HepG2 (cell line): ENCODE data around the gene LRRC27. TPM values are rescaled to one million over a fixed set of nuclear protein-coding genes. Genes with fewer than 3 reads are reported as not detected.
A peak's percentile ranks its signal among the peaks of the same experiment; 100 is the strongest.

Experiments
- AHR ChIP-seq: IDR thresholded peaks from 2 replicates; pipeline ENCODE4 v1.6.1; 2018; ENCODE audit warnings: missing genetic modification reagents, missing compliant biosample characterization
- ARNTL ChIP-seq: sonication (generic); formaldehyde crosslinking; IDR thresholded peaks from 2 replicates; pipeline ENCODE4 v1.4.0; 2020; ENCODE audit warnings: mild to moderate bottlenecking, missing genetic modification reagents
- ATF1 ChIP-seq: IDR thresholded peaks from 2 replicates; pipeline ENCODE4 v1.6.1; 2016; ENCODE audit warnings: mild to moderate bottlenecking, control low read depth
- CREB1 ChIP-seq, 2 experiments: fragments of 450-650 bp in 1 of 2; IDR thresholded peaks; 2 replicates each; pipeline ENCODE4 v1.6.1; 2016 to 2017; ENCODE audit warnings: control low read depth in 1 of 2, mild to moderate bottlenecking in 1 of 2, missing compliant biosample characterization in 1 of 2, missing genetic modification characterization in 1 of 2
- FOXM1 ChIP-seq: sonication (generic); formaldehyde crosslinking; IDR thresholded peaks from 2 replicates; pipeline ENCODE4 v1.5.0; 2020; ENCODE audit warnings: missing genetic modification reagents
- JUNB ChIP-seq: sonication (generic); formaldehyde crosslinking; IDR thresholded peaks from 2 replicates; pipeline ENCODE4 v1.8.0; 2022; ENCODE audit warnings: missing genetic modification reagents, mild to moderate bottlenecking, borderline replicate concordance
- KDM2A ChIP-seq: sonication (generic); formaldehyde crosslinking; IDR thresholded peaks from 2 replicates; pipeline ENCODE4 v1.4.0; 2020; ENCODE audit warnings: low read depth, missing genetic modification reagents, borderline replicate concordance
- MTA1 ChIP-seq: sonication (generic); formaldehyde crosslinking; IDR thresholded peaks from 2 replicates; pipeline ENCODE4 v1.4.0; 2020; ENCODE audit warnings: missing genetic modification reagents, mild to moderate bottlenecking, borderline replicate concordance
- NBN ChIP-seq: fragments of 450-650 bp; conservative IDR thresholded peaks from 2 replicates; pipeline ENCODE4 v1.6.1; 2017
- NCOA1 ChIP-seq: sonication (generic); formaldehyde crosslinking; IDR thresholded peaks from 2 replicates; pipeline ENCODE4 v1.9.0; 2021; ENCODE audit warnings: missing genetic modification reagents
- PAX8 ChIP-seq: sonication (generic); formaldehyde crosslinking; IDR thresholded peaks from 2 replicates; pipeline ENCODE4 v1.8.0; 2022; ENCODE audit warnings: mild to moderate bottlenecking, missing genetic modification reagents, borderline replicate concordance
- PHB2 ChIP-seq: fragments of 450-650 bp; IDR thresholded peaks from 2 replicates; pipeline ENCODE4 v1.6.1; 2018; ENCODE audit not compliant: partially characterized antibody
- POGZ ChIP-seq: sonication (generic); formaldehyde crosslinking; IDR thresholded peaks from 2 replicates; pipeline ENCODE4 v1.4.0; 2020; ENCODE audit warnings: mild to moderate bottlenecking, missing genetic modification reagents
- TBL1XR1 ChIP-seq: fragments of 150-350 bp; IDR thresholded peaks from 2 replicates; pipeline ENCODE4 v1.6.1; 2014; ENCODE audit warnings: borderline replicate concordance, low read length; ENCODE audit not compliant: partially characterized antibody
- ZBTB21 ChIP-seq: sonication (generic); formaldehyde crosslinking; IDR thresholded peaks from 2 replicates; pipeline ENCODE4 v1.4.0; 2020; ENCODE audit warnings: missing genetic modification reagents
- ZFP36 ChIP-seq: fragments of 150-350 bp; IDR thresholded peaks from 2 replicates; pipeline ENCODE4 v1.6.1; 2018; ENCODE audit warnings: borderline replicate concordance, low read length, low read depth; ENCODE audit not compliant: partially characterized antibody
- ZNF225 ChIP-seq: sonication (generic); formaldehyde crosslinking; IDR thresholded peaks from 2 replicates; pipeline ENCODE4 v1.4.0; 2020; ENCODE audit warnings: mild to moderate bottlenecking, missing genetic modification reagents
- ZNF251 ChIP-seq: sonication (generic); formaldehyde crosslinking; IDR thresholded peaks from 2 replicates; pipeline ENCODE4 v1.9.0; 2021; ENCODE audit warnings: mild to moderate bottlenecking, missing genetic modification reagents
- ZNF337 ChIP-seq: sonication (generic); formaldehyde crosslinking; IDR thresholded peaks from 2 replicates; pipeline ENCODE4 v1.5.1; 2020; ENCODE audit warnings: missing genetic modification reagents, low read depth, mild to moderate bottlenecking, borderline replicate concordance
- ZNF567 ChIP-seq: sonication (generic); formaldehyde crosslinking; IDR thresholded peaks from 2 replicates; pipeline ENCODE4 v1.8.1; 2023; ENCODE audit warnings: mild to moderate bottlenecking, missing genetic modification reagents, borderline replicate concordance
- ZNF891 ChIP-seq: sonication (generic); formaldehyde crosslinking; IDR thresholded peaks from 2 replicates; pipeline ENCODE4 v1.5.0; 2020; ENCODE audit warnings: mild to moderate bottlenecking, missing genetic modification reagents
- ZSCAN21 ChIP-seq: sonication (generic); formaldehyde crosslinking; IDR thresholded peaks from 2 replicates; pipeline ENCODE4 v1.8.0; 2022; ENCODE audit warnings: mild to moderate bottlenecking, missing genetic modification reagents, moderate library complexity, borderline replicate concordance
- polyA plus RNA-seq, 8 experiments: library from polyadenylated mRNA; depleted of rRNA in 3 of 8; stranded (reverse) in 7 of 8; unstranded in 1 of 8; fragments of >200 nt; fragmentation: Illumina TruSeq in 4 of 8; extraction: Trizol in 4 of 8; gene quantifications; 2 replicates each; pipeline versions ENCODE4 v1.2.1 to v1.2.3, GENCODE V29; 2011 to 2016; ENCODE audit warnings: low read depth in 4 of 8, missing spikeins in 1 of 8, mixed read lengths in 1 of 8; ENCODE audit not compliant: insufficient read depth in 1 of 8
- total RNA-seq, 5 experiments: library from RNA; depleted of rRNA; stranded (reverse); fragments of >200 nt; fragmentation: Illumina TruSeq; extraction: Trizol; gene quantifications; 2 replicates each; pipeline ENCODE4 v1.2.3, GENCODE V29; 2016; ENCODE audit warnings: low read depth in 1 of 5
- TF ChIP-seq, protein P1 (sequence below): sonication (generic); formaldehyde crosslinking; IDR thresholded peaks from 2 replicates; pipeline ENCODE4 v1.5.0; 2020; ENCODE audit warnings: mild to moderate bottlenecking, missing genetic modification reagents, moderate library complexity
- TF ChIP-seq, protein P2 (sequence below): sonication (generic); formaldehyde crosslinking; IDR thresholded peaks from 2 replicates; pipeline ENCODE4 v1.5.0; 2020; ENCODE audit warnings: missing genetic modification reagents
- TF ChIP-seq, protein P3 (sequence below): sonication (generic); formaldehyde crosslinking; IDR thresholded peaks from 2 replicates; pipeline ENCODE4 v1.4.0; 2020; ENCODE audit warnings: mild to moderate bottlenecking, low read depth, missing genetic modification reagents
- TF ChIP-seq, protein P4 (sequence below): sonication (generic); formaldehyde crosslinking; IDR thresholded peaks from 2 replicates; pipeline ENCODE4 v1.8.0; 2022; ENCODE audit warnings: mild to moderate bottlenecking, missing genetic modification reagents

The LRRC27 gene
- total and polyA plus RNA-seq, 2 of the 13 experiments (the other 11 are each of a cell fraction or from before 2014, with no cell fraction given): 4.2 to 4.6 TPM

DNA sequence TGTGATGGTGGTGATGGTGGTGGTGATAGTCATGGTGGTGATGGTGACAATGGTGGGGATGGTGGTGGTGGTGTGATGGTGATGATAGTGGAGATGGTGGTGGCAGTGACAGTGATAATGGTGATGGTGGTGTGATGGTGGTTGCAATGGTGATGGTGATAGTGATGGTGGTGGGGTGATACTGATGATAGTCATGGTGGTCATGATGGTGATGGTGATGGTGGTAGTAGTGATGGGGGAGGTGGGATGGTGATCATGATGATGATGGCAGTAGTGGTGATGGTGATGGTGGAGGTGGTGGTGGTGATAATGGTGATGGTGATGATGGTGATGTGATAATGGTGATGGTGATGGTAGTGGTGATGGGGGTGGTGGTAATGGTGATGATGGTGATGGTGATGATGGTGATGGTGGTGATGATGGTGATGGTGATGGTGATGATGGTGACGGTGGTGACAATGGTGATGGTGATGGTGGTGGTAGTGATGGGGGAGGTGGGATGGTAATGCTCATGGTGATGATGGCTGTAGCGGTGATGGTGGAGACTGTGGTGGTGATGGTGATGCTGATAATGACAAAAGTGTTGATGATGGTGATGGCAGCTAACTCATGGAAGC lies 60.3 kb downstream of the LRRC27 start (continued):
- TF ChIP-seq ZBTB21 (CRISPR knock-in tag) (no peak), ATF1 (CRISPR knock-in tag) (no peak), ARNTL (no peak), ZSCAN21 (no peak), FOXM1 (no peak), JUNB (0 out of 2 replicates have a peak, but pooled peaks have one; percentile 4), TBL1XR1 (no peak), MTA1 (CRISPR knock-in tag) (no peak), CREB1 (IDR thresholded peaks at IDR 0.05) (peak; percentile 85), CREB1 (CRISPR knock-in tag; IDR thresholded peaks at IDR 0.05) (no peak), PHB2 (peak; percentile 73), KDM2A (CRISPR knock-in tag) (no peak), AHR (no peak), ZNF891 (CRISPR knock-in tag) (no peak), ZNF225 (CRISPR knock-in tag) (no peak), NBN (0 out of 2 replicates have a peak, but pooled peaks have one; percentile 9), NCOA1 (CRISPR knock-in tag) (no peak), POGZ (no peak), ZNF337 (CRISPR knock-in tag) (no peak), ZFP36 (no peak), ZNF251 (no peak), PAX8 (CRISPR knock-in tag) (no peak), ZNF567 (no peak)
- TF ChIP-seq, protein P1, sequence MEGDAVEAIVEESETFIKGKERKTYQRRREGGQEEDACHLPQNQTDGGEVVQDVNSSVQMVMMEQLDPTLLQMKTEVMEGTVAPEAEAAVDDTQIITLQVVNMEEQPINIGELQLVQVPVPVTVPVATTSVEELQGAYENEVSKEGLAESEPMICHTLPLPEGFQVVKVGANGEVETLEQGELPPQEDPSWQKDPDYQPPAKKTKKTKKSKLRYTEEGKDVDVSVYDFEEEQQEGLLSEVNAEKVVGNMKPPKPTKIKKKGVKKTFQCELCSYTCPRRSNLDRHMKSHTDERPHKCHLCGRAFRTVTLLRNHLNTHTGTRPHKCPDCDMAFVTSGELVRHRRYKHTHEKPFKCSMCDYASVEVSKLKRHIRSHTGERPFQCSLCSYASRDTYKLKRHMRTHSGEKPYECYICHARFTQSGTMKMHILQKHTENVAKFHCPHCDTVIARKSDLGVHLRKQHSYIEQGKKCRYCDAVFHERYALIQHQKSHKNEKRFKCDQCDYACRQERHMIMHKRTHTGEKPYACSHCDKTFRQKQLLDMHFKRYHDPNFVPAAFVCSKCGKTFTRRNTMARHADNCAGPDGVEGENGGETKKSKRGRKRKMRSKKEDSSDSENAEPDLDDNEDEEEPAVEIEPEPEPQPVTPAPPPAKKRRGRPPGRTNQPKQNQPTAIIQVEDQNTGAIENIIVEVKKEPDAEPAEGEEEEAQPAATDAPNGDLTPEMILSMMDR (CRISPR knock-in tag): no peak
- TF ChIP-seq, protein P2, sequence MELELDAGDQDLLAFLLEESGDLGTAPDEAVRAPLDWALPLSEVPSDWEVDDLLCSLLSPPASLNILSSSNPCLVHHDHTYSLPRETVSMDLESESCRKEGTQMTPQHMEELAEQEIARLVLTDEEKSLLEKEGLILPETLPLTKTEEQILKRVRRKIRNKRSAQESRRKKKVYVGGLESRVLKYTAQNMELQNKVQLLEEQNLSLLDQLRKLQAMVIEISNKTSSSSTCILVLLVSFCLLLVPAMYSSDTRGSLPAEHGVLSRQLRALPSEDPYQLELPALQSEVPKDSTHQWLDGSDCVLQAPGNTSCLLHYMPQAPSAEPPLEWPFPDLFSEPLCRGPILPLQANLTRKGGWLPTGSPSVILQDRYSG (CRISPR knock-in tag): no peak
- TF ChIP-seq, protein P3, sequence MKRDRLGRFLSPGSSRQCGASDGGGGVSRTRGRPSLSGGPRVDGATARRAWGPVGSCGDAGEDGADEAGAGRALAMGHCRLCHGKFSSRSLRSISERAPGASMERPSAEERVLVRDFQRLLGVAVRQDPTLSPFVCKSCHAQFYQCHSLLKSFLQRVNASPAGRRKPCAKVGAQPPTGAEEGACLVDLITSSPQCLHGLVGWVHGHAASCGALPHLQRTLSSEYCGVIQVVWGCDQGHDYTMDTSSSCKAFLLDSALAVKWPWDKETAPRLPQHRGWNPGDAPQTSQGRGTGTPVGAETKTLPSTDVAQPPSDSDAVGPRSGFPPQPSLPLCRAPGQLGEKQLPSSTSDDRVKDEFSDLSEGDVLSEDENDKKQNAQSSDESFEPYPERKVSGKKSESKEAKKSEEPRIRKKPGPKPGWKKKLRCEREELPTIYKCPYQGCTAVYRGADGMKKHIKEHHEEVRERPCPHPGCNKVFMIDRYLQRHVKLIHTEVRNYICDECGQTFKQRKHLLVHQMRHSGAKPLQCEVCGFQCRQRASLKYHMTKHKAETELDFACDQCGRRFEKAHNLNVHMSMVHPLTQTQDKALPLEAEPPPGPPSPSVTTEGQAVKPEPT (CRISPR knock-in tag): no peak
- TF ChIP-seq, protein P4, sequence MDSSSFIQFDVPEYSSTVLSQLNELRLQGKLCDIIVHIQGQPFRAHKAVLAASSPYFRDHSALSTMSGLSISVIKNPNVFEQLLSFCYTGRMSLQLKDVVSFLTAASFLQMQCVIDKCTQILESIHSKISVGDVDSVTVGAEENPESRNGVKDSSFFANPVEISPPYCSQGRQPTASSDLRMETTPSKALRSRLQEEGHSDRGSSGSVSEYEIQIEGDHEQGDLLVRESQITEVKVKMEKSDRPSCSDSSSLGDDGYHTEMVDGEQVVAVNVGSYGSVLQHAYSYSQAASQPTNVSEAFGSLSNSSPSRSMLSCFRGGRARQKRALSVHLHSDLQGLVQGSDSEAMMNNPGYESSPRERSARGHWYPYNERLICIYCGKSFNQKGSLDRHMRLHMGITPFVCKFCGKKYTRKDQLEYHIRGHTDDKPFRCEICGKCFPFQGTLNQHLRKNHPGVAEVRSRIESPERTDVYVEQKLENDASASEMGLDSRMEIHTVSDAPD (CRISPR knock-in tag): no peak
